ENCODE data around the gene TRPV6.
A peak's percentile ranks its signal among the peaks of the same experiment; 100 is the strongest.

Gene TRPV6

GRCh38 chr7:142880876-142881505, 4.6 kb downstream of the TRPV6 start:
- H3K4me3 ChIP-seq (ENCODE audit: low read length) = no peak overlapping the region
- DNase-seq (ENCODE audit: low read depth) = peak; percentile 13
- TF ChIP-seq CTCF (IDR thresholded peaks at IDR 0.05; ENCODE audit: insufficient read depth, low read depth, low read length, missing control alignments) = peak; percentile 74

GRCh38 chr7:142879060-142879459, 6.5 kb downstream of the TRPV6 start:
- H3K4me3 ChIP-seq (ENCODE audit: low read length) = no peak overlapping the region
- no peak for TF ChIP-seq CTCF (IDR thresholded peaks at IDR 0.05; ENCODE audit: insufficient read depth, low read depth, low read length, missing control alignments)
- no peak for DNase-seq (ENCODE audit: low read depth)

- H3K4me3 ChIP-seq (ENCODE audit: low read length) = no peak overlapping the region
- no peak for DNase-seq (ENCODE audit: low read depth)
- no peak for TF ChIP-seq CTCF (IDR thresholded peaks at IDR 0.05; ENCODE audit: insufficient read depth, low read depth, low read length, missing control alignments)
Measured at GRCh38 chr7:142878315-142878714, 7.2 kb downstream of the TRPV6 start.

- DNase-seq (ENCODE audit: low read depth) = no peak
- H3K4me3 ChIP-seq (ENCODE audit: low read length) = no peak overlapping the region
Measured at GRCh38 chr7:142876991-142877910, 8.3 kb downstream of the TRPV6 start.

GRCh38 chr7:142876236-142876960, 9.1 kb downstream of the TRPV6 start:
- DNase-seq (ENCODE audit: low read depth) = no peak
- H3K4me3 ChIP-seq (ENCODE audit: low read length) = no peak overlapping the region
- no peak for TF ChIP-seq CTCF (IDR thresholded peaks at IDR 0.05; ENCODE audit: insufficient read depth, low read depth, low read length, missing control alignments)

More at GRCh38 chr7:142876991-142877910, 8.3 kb downstream of the TRPV6 start:
- no peak for TF ChIP-seq CTCF (IDR thresholded peaks at IDR 0.05; ENCODE audit: insufficient read depth, low read depth, low read length, missing control alignments)

- H3K4me3 ChIP-seq (ENCODE audit: low read length) = no peak overlapping the region
- DNase-seq (ENCODE audit: low read depth) = no peak
- no peak for TF ChIP-seq CTCF (IDR thresholded peaks at IDR 0.05; ENCODE audit: insufficient read depth, low read depth, low read length, missing control alignments)
Measured at GRCh38 chr7:142875456-142875855, 10.1 kb downstream of the TRPV6 start.
